Measurements from ENCODE around the gene POLRMT.
"Not testable (repeated sequence)": the region's sequence is repeated elsewhere in the genome, so short reads cannot be mapped to it uniquely, and the experiment has no call there.

The POLRMT gene

GRCh38 chr19:624433-625109 is 8.8 kb downstream of the POLRMT start:
- no peak for DNase-seq

- DNase-seq: no peak
Measured at GRCh38 chr19:623974-624373, 9.4 kb downstream of the POLRMT start.

GRCh38 chr19:623175-623916 is 10.0 kb downstream of the POLRMT start:
- no peak for DNase-seq

GRCh38 chr19:622666-623065 is 10.7 kb downstream of the POLRMT start:
- no peak for DNase-seq

- no peak for DNase-seq
Measured at GRCh38 chr19:621819-622218, 11.5 kb downstream of the POLRMT start.

GRCh38 chr19:621191-621590 is 12.1 kb downstream of the POLRMT start:
- DNase-seq: not testable (repeated sequence)

- no peak for DNase-seq
Measured at GRCh38 chr19:620166-620862, 13.0 kb downstream of the POLRMT start.

GRCh38 chr19:619286-620002 is 13.9 kb downstream of the POLRMT start:
- no peak for DNase-seq

GRCh38 chr19:618674-619285 is 14.6 kb downstream of the POLRMT start:
- no peak for DNase-seq

- DNase-seq: no peak
Measured at GRCh38 chr19:618247-618619, 15.1 kb downstream of the POLRMT start.

GRCh38 chr19:617551-618246 is 15.6 kb downstream of the POLRMT start:
- no peak for DNase-seq

GRCh38 chr19:616747-617526 is 16.4 kb downstream of the POLRMT start:
- DNase-seq: no peak

GRCh38 chr19:616062-616700 is 17.2 kb downstream of the POLRMT start:
- DNase-seq: no peak

- no peak for DNase-seq
Measured at GRCh38 chr19:615619-616018, 17.7 kb downstream of the POLRMT start.

GRCh38 chr19:613732-614567 is 19.4 kb downstream of the POLRMT start:
- DNase-seq: no peak

GRCh38 chr19:612941-613340 is 20.4 kb downstream of the POLRMT start:
- no peak for DNase-seq

- no peak for DNase-seq
Measured at GRCh38 chr19:611481-611868, 21.9 kb downstream of the POLRMT start.

- no peak for DNase-seq
Measured at GRCh38 chr19:610801-611480, 22.4 kb downstream of the POLRMT start.

GRCh38 chr19:610071-610800 is 23.1 kb downstream of the POLRMT start:
- no peak for DNase-seq

All from DMS79 treated with DMSO at 0.1 percent for 48 hours (cell line).